GM12875 (cell line): ENCODE data around the gene RSPO4.

Experiments
- H3K4me3 ChIP-seq: one replicate; pipeline ENCODE4 v1.5.1; 2011; ENCODE audit warnings: low read depth, low read length, control low read depth
- CTCF ChIP-seq: IDR thresholded peaks from 2 replicates; pipeline ENCODE4 v1.5.1; 2011; ENCODE audit warnings: low read depth, mild to moderate bottlenecking, control low read depth, inconsistent platforms, low read length, moderate library complexity, borderline replicate concordance; ENCODE audit not compliant: insufficient read depth

RSPO4 gene

GRCh38 chr20:1005452-1006027 is 3.4 kb upstream of the RSPO4 start:
- H3K4me3 ChIP-seq = no peak overlapping the region

DNA sequence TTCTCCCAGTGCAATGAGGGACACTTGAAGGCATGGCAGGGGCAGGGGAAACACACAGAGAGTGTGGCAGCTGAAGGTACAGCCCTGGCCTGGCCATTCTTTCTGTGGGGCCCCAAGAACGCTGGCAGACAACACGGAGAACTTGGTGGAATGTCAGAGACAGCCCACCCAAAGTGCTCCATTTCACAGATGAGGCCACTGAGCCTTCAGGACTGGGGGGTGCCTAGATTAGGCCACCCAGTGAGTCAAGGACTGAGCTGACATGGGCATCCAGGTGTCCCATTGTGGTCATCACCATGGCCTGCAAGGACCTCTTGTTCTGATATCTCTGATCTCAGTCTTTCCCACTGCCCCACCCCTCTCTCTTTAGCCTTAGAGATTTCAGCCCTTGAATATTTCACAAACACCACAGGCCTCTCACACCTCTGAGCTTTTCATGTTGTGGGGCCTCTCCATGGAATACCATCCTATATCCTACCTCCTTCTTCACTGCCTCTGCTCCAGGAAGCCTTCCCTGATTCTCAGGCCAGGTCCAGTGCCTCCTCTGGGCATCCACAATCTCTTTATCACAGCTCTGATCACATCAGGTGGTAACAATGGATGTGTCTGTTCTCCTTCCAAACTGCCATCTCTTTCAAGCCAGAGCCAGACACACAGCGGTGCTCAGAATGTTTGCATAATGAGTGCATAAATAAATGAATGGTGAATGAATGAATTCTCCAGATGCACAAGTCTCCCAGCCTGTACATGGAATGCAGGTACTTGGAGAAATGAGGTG is 2.0 kb upstream of the RSPO4 start:
- TF ChIP-seq CTCF = no peak
- no peak overlapping the region for H3K4me3 ChIP-seq

More at GRCh38 chr20:1005452-1006027, 3.4 kb upstream of the RSPO4 start:
- TF ChIP-seq CTCF = no peak

GRCh38 chr20:1002682-1003561 is 811 bp upstream of the RSPO4 start:
- no peak overlapping the region for H3K4me3 ChIP-seq
- no peak for TF ChIP-seq CTCF

DNA sequence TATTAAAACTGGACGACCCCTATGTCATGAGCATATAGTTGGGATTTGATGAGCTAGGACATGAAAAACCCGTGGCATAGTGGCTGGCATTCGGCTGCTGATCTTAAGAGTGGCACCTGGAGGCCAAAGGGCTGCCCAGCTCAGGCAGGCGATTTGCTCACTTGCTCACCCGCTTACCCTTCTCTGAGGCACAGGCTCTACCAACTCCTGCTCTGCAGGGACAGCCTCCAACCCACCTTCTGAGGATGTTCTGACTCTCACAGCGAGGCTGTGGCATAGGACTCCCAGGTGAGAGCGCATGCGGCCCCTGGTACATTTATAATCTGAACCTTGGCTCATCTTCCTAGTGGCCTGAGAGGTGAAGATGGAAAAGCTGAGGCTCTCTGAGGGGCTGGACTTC is 995 bp downstream of the RSPO4 start:
- no peak for TF ChIP-seq CTCF
- H3K4me3 ChIP-seq = no peak overlapping the region

DNA sequence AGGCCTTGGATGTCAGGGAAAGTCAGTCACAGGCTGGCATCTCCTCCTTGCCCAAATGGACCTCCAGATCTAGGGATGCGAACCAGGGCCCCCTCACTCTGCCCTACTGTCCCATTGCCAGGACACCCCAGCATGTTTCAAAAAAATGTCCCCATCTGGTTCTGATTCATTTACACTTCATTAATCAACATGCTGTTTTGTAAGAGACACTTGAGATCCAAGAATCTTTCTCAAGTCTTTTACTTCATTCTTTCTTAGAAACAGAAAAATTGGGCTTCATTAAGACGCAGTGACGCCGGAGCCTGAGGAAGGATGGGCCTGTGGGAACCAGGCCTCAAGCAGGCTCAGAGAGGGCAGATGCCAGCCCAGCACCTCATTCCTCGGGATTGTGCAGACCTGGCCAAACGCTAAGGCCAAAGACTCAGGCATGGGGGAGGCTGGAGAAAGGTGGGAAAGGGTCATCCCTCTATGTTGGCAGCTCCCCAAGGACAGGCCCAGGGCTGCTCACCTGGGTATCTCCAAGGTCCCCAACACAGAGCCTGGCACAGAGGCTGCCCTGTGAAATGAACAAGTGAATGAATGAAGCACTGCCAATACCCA is 3.8 kb downstream of the RSPO4 start:
- TF ChIP-seq CTCF = no peak
- no peak overlapping the region for H3K4me3 ChIP-seq

DNA sequence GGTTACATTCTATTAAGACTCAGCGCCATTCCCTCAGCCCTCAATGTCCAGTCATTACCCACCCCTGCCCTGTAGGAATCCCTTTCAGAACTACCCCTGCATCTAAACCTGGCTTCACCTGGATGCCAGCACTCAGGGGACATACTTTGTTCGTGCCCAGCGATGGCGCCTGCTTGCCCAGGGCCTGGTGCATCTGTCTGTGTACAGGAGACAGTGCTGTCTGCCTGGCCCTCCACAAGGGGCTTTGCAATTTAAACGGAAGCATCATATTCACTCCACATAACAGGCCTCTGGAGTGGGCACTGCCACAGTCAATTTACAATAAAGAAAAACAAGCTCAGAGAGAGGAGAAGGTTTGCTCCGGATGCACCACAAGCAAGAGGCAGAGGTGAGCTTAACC is 4.6 kb downstream of the RSPO4 start:
- no peak for TF ChIP-seq CTCF
- H3K4me3 ChIP-seq = no peak overlapping the region
